Thymus (tissue), 11 donors: ENCODE measurements around the gene ITPA. TPM values are rescaled to one million over a fixed set of nuclear protein-coding genes. Genes with fewer than 3 reads are reported as not detected.

Source experiments
- DNase-seq, 9 donors: peaks; one replicate each; pipeline ENCODE4 v3.0.0-alpha.2; 2013; ENCODE audit warnings: low spot score in 9 of 9, low read depth in 6 of 9, missing footprints in 1 of 9
- H3K27ac ChIP-seq, 2 donors: one replicate each; pipeline ENCODE4 v1.5.1; 2013; ENCODE audit warnings: control low read depth in 1 of 2, low read depth in 1 of 2, low read length in 1 of 2, mild to moderate bottlenecking in 1 of 2, moderate library complexity in 1 of 2
- H3K27me3 ChIP-seq, 2 donors: one replicate each; pipeline ENCODE4 v1.5.1; 2013; ENCODE audit warnings: low read length in 1 of 2; ENCODE audit not compliant: control insufficient read depth in 2 of 2, insufficient read depth in 1 of 2
- H3K36me3 ChIP-seq, 2 donors: one replicate each; pipeline ENCODE4 v1.5.1; 2013; ENCODE audit warnings: low read length in 1 of 2, mild to moderate bottlenecking in 1 of 2, moderate library complexity in 1 of 2; ENCODE audit not compliant: control insufficient read depth in 2 of 2, insufficient read depth in 2 of 2
- H3K4me1 ChIP-seq, 2 donors: one replicate each; pipeline ENCODE4 v1.5.1; 2013; ENCODE audit warnings: low read length in 2 of 2; ENCODE audit not compliant: control insufficient read depth in 2 of 2, insufficient read depth in 2 of 2
- H3K4me3 ChIP-seq, 2 donors: one replicate each; pipeline ENCODE4 v1.5.1; 2013; ENCODE audit warnings: low read length in 2 of 2, control low read depth in 1 of 2, mild to moderate bottlenecking in 1 of 2
- H3K9me3 ChIP-seq, 2 donors: one replicate each; pipeline ENCODE4 v1.5.1; 2013; ENCODE audit warnings: low read length in 1 of 2, mild to moderate bottlenecking in 1 of 2; ENCODE audit not compliant: control insufficient read depth in 2 of 2, insufficient read depth in 1 of 2
- WGBS: extraction: QIAGEN DNeasy Blood & Tissue Kit; methylation state at CpG from one replicate; pipeline ENCODE4 v1.1.7; 2013; 5-methylcytosine and 5-hydroxymethylcytosine counted together
- polyA plus RNA-seq: library from polyadenylated mRNA; stranded (reverse); fragments of 200-250 nt; gene quantifications from one replicate; pipeline ENCODE4 v1.2.3, GENCODE V29; 2013
- total RNA-seq: library from RNA; stranded (reverse); fragments of 120-200 nt; gene quantifications from one replicate; pipeline ENCODE4 v1.2.4, GENCODE V29; 2013
- donor health status: healthy.

The ITPA gene
- total and polyA plus RNA-seq, 2 donors = 46.0 to 141 TPM

DNA sequence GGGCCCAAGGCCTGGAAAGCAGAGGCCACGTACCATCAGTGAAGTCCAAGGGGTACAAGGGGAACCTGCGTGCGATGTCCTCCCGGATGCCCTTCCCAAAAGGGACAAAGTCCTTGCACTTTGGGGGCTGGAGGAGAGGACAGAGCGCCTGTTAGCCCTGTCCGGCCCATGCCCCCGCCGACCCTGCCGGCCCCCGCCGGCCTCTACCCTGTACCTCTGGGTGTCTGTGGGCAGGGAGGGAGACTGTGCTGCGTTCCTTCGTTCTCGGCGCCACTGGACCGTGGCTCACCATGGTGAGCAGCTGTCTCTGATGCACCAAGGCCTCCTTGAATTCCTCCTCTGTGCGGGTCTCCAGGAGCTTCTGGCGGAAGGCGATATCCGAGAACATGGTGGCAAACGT, 21.8 kb downstream of the ITPA start:
- Histone ChIP-seq H3K36me3 (no peaks in the 10 kb centered on the region), H3K4me3 (no peak overlapping the region), H3K27ac (no peak overlapping the region), H3K27me3 (peaks cover 7 to 20% of the 10 kb centered on the region in 2 donors), H3K4me1 (peaks cover 0 to 3% of the 10 kb centered on the region in 2 donors), H3K9me3 (no peaks in the 10 kb centered on the region)
- DNase-seq = no peak
- 98% methylated on average over 21 of the region's 21 CpGs for WGBS

DNA sequence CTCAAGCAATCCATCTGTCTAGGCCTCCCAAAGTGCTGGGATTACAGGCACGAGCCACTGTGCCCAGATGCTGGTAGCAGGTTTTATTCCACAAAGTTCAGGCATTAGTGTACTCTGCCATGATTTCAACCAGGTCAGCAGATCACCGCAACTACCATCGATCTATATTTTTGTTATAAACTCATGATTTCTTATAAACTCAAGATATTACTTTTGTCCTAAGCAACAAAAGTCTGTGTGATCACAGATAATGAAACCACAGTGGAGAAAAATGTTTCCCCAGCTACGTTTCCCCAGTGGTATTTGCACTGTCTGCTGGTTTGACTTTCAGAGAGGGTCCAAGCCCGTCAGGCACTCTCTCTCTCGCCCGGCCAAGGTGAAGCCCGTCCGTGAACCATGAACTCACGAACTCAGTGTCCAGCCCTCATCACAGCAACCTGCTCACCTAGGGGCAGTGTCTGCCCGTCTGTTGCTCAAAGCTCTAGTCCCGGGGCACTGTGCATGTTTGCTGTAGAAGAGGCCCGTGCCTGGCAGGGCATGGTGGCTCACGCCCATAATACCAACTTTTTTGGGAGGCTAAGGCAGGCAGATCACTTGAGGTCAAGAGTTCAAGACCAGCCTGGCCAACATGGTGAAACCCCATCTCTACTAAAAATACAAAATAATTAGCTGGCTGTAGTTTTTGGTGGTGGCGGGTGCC, 22.7 kb downstream of the ITPA start:
- Histone ChIP-seq H3K4me3 (no peak overlapping the region), H3K9me3 (no peaks in the 10 kb centered on the region), H3K27me3 (peaks cover 14 to 29% of the 10 kb centered on the region in 2 donors), H3K4me1 (no peaks in the 10 kb centered on the region), H3K36me3 (no peaks in the 10 kb centered on the region), H3K27ac (no peak overlapping the region)
- DNase-seq = no peak
- 97% methylated on average over 15 of the region's 15 CpGs for WGBS

DNA sequence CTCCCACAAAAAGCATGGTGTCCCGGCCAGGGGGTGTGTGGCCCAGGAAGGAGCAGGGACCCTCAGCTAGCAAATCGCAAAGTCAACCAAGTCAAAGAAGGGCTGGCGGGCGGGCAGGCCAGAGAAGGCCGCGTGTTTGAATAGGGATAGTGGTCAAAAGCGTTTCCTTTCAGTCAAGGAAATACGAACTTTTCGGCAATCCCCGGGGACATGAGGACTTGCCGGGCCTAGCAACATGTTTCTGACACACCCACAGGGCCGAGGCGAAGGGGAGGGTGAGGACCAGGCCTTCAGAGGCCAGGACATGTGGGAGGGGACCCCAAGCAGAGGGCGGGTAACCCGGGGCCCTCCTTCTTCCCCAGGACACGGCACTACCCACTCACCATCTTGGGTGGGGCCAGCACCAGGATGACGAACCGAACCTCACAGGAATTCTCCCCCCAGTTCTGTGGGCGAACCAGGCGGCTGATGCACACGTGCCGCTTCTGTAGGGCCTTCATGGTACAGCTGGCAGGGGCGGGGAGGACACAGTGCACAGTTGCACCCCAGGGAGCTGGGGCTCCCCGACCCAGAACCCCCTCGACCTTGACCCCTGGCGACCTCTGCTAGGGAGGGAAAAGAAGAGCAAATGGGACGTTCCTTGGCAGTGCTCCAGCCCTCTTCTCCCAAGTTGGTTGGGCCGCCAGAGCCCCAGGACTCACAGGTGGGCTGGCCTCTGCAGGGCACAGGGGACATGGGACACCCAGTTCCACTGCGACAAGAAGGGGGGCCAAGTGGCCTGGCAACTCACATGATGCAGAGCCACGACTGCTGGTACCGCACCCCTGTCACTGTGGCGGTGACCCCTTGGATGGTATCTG, 24.1 kb downstream of the ITPA start:
- WGBS = 96% methylated on average over 32 of the region's 32 CpGs
- Histone ChIP-seq H3K4me3 (no peak overlapping the region), H3K9me3 (peaks cover 0 to 7% of the 10 kb centered on the region in 2 donors), H3K36me3 (no peaks in the 10 kb centered on the region), H3K27me3 (peaks cover 27 to 42% of the 10 kb centered on the region in 2 donors), H3K4me1 (peaks cover 4 to 6% of the 10 kb centered on the region in 2 donors), H3K27ac (no peak overlapping the region)
- DNase-seq = no peak

DNA sequence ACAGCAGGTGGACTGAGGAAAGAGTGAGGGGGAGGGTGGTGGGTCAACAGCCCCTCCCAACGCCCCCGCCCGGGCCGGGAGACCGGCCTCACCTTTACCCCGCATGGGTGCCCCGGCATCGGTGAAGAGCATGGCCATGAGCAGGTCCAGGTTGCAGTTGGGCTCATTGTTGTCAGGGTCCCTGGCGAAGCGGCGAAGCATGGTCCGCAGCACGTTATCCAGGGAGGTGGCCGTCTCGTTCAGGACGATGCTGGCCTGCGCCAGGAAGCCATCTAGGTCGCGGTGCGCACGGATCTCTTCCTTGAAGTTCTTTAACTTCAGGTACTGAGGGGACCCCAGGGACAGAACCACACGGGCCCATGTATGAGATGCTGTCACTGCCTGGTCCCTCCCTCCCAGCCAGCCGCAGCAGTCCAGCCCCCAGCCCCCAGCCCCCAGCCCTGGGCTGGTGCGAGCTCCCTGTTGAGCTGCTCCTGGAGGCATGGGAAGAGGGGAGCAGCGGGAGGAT, 24.7 kb downstream of the ITPA start:
- peaks cover 7 to 9% of the 10 kb centered on the region in 2 donors for H3K4me1 ChIP-seq
- DNase-seq = no peak
- peaks cover 34 to 49% of the 10 kb centered on the region in 2 donors for H3K27me3 ChIP-seq
- H3K36me3 ChIP-seq = no peaks in the 10 kb centered on the region
- peaks cover 0 to 7% of the 10 kb centered on the region in 2 donors for H3K9me3 ChIP-seq
- WGBS = 96% methylated on average over 25 of the region's 25 CpGs
- no peak overlapping the region for H3K27ac ChIP-seq
- H3K4me3 ChIP-seq = no peak overlapping the region

DNA sequence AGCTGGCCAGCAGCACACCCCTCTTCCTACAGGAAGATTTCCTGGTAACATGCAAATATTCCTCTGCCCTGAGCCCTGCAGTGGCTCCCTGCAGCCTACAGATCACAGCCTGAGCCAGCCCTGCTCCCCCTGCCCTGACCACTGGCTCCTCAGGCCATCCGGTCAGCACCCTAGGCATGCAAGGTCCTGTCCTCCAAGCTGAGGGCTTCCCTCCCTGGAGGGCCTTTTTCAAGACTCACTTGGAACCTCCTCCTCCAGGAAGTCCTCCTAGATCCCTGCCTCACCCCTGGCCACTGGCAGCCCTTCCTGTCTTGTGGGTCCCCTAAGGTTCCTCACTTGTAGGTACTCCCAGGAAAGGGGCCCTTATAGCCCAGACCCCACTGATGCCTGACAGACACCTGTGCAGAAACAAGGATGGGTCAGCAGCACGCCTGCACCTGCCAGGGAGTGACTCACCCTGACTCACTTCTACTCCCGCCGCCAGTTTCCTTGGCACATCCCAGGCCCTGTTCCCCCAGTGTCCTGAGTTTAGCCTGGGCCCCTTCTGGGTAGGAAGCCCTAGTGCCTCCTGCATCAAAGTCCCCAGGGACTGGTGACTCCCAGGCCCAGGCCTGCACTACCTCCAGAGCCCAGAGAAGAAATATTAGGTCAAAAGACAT, 26.5 kb downstream of the ITPA start:
- Histone ChIP-seq H3K27ac (no peak overlapping the region), H3K9me3 (peaks cover under 1 to 15% of the 10 kb centered on the region in 2 donors), H3K4me1 (peaks cover 10 to 21% of the 10 kb centered on the region in 2 donors), H3K27me3 (peaks cover 51 to 66% of the 10 kb centered on the region in 2 donors), H3K4me3 (no peak overlapping the region), H3K36me3 (no peaks in the 10 kb centered on the region)
- DNase-seq = no peak
- 94% methylated on average over 4 of the region's 4 CpGs for WGBS

DNA sequence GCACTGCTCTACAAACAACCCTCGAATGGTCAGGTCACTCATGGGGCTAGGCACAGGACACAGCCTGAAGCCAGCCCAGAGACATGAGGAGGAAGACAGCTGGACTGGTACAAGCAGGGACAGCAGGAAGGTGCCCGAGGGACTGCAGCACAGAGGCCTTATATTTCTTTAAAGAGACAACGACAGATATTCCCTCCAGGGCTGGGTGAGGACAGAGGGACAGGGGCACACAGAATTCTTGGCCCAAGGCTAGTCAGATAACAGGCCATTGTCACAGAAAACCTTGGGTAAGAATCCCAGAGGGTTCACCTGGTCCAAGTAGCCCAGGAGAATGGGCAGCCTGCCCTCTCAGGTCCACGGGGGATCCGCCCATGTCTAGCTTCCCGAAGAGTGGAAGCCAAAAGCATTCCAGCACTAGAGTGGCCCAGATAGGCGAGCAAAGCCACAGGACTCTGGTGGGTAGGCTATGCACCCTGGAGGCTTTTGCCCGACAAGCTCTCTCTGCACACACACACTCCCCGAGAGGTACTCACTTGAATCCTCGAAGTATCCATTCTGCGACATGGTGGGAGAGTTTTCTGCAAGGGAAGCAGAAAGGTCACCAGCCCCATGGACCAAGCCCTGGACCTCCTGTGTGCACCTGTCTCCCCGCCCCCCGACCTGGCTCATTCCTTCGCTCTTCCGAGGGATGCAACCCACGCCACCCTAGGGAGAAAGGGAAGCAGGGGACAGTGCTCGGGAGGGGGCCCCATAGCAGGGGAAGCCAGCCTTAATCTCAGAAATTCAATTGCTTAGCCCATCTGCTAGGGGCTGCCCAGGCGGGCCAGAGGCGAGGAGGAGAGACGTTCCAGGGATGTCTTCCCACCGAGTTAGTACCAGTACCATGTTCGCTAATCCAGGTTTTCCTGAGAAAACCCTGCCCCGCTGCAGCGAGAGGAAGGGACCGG, 28.0 kb downstream of the ITPA start:
- H3K4me3 ChIP-seq = peak overlapping the region in 1 of 2 donors; percentile 62
- no peaks in the 10 kb centered on the region for H3K36me3 ChIP-seq
- H3K4me1 ChIP-seq = peaks cover 10 to 21% of the 10 kb centered on the region in 2 donors
- DNase-seq = no peak
- no peak overlapping the region for H3K27ac ChIP-seq
- 78% methylated on average over 25 of the region's 25 CpGs for WGBS
- H3K27me3 ChIP-seq = peaks cover 66 to 81% of the 10 kb centered on the region in 2 donors
- H3K9me3 ChIP-seq = peaks cover 1 to 15% of the 10 kb centered on the region in 2 donors

DNA sequence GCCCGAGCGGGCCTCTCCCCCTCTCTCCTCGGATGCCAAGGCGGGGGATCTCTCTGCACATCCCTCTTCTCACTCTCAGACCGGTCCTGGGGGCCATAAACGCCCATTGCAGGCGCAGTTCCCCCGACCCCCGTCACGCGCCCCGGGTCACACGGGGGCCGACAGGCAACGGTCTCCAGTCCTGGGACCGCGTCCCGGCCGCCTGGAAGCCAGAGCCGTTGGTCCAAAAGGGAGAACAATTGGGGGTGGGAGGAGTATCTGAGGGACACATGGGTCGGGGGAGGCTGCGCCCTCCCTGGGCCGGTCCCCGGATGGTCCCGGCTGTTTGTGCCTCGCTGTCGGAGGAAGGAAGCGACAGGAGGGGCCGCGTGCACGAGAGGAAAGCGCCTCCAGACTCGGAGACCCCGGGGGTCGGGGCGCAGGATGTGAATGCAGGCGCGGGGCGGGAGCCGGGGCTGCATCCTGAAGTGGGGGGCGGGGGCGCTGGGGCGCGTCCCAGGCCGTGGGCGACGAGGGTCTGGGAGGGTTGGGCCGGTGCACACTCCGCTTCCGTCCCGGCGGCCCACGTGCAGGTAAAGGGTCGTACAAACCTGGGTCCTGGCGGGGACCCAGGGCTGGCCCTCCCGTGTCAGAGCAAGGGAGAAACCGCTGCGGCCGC, 28.8 kb downstream of the ITPA start:
- DNase-seq = peak in 1 of 9 donors; percentile 47
- Histone ChIP-seq H3K4me3 (peak overlapping the region; percentile 41 to 62), H3K9me3 (peaks cover 1 to 15% of the 10 kb centered on the region in 2 donors), H3K27ac (no peak overlapping the region), H3K36me3 (no peaks in the 10 kb centered on the region), H3K27me3 (peaks cover 69 to 89% of the 10 kb centered on the region in 2 donors), H3K4me1 (peaks cover 10 to 21% of the 10 kb centered on the region in 2 donors)
- 7% methylated on average over 59 of the region's 59 CpGs for WGBS

DNA sequence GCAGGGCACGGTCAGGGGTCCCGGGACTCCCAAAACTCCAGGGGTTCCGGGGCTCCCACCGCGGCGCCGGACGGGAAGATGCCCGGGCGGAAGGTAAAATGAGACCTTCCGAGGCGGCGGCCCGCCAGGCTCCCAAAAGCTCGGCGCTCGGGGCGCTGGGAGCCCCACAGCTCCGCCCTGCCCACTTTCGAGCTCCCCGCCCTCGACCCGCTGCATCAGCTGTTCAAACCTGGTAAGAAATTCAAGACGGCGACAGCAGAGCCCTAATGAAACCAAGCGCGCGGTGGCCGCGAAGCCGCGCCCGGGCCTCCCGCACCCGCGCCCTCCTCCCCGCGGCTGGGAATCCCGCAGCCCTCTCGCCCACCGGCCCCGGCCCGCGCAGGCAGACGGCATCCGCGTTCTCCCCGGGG, 29.3 kb downstream of the ITPA start:
- peak in 1 of 9 donors; percentile 46 for DNase-seq
- Histone ChIP-seq H3K4me3 (peak overlapping the region; percentile 41 to 62), H3K27me3 (peaks cover 71 to 93% of the 10 kb centered on the region in 2 donors), H3K4me1 (peaks cover 10 to 21% of the 10 kb centered on the region in 2 donors), H3K9me3 (peaks cover 1 to 15% of the 10 kb centered on the region in 2 donors), H3K36me3 (no peaks in the 10 kb centered on the region), H3K27ac (no peak overlapping the region)
- WGBS = 1% methylated on average over 48 of the region's 48 CpGs
